ENCODE measurements around the gene MAST4.
A peak's percentile ranks its signal among the peaks of the same experiment; 100 is the strongest.
"Not testable (repeated sequence)": the region's sequence is repeated elsewhere in the genome, so short reads cannot be mapped to it uniquely, and the experiment has no call there.

The MAST4 gene

DNA sequence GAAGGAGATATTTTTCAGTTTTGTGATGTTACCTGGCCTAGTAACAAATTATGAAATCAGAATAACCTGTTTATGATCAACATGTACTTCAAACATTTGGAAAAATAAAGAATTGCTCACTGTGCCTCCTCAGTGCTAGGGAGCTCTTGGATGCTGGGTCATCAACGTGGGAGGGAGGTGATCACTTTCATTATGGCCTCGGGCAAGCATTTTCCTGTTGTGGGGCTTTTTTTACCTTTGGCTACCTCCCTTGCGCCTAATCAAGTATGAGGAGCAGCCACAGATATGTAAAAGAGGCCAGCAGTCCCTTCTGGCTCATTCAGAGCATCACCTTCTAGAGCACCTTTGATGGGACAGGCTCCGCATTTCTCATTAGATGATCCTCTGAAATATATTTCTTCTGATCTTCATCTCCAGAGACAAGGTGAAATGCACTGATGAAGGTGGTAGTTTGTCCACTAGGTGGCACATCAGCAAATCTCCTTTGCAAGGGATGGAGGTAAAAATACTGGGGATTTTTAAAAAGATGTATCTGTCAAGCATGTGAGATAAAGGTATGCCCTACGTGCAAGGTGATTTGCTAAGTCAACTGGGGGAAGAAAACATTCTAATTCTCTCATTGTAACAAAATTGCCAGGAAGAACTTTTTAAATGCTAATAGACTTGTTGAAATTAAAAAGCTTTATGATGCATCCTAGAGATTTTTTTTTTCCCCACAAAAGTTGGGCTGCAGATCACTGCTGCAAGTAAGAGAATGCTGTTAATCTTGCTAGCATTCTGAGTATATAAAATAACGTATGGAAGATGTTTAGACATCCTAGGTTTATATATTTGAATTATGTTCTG, 218.2 kb downstream of the MAST4 start:
- DNase-seq: peak; percentile 7

DNA sequence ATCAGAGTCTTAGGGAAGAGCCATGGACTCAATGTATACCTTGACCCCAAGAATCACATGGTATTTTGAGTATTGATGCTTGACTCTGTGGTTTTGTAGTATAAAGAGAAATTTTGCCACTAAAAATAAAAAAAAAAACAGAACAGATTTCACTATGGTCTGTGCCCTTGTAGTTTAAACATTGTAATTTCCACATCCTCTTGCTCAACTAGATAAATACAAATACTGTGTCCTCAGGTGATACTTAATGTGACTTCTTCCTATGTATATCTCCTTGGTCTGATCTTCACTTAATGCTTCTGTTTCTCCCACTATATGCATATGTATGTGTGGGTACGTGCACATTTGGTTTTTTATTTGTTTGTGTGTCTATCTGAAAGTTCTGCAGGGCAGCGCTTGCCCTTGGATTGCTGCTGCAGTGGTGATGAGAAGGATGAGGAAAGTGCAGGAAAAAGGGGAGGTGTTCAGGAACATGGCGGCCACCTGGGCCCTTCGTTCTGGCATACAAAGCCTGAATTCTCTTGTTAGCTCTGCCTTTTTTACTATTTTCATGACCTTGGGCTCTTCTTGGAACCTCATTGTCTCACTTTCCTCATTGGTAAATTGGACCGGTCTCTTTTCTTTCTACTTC, 222.2 kb downstream of the MAST4 start:
- no peak for DNase-seq

DNA sequence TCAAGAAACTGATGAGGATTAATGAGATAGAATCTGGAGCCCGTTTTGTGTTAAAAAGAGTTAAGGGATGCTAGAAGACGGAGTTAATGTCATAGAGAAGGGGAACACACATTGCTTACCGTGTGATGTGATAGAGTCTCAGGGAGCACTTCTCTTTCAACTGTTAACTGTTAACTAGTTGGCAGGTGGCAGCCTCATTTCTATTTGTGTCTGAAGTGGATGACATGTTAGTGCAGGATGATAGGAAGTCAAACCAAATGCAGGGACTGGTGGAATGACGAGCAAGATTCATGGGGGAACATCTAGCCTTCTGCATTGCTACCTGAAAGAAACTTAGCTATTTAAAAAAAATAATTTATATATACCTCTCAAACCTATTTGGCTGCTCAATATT, 222.7 kb downstream of the MAST4 start:
- DNase-seq: no peak

DNA sequence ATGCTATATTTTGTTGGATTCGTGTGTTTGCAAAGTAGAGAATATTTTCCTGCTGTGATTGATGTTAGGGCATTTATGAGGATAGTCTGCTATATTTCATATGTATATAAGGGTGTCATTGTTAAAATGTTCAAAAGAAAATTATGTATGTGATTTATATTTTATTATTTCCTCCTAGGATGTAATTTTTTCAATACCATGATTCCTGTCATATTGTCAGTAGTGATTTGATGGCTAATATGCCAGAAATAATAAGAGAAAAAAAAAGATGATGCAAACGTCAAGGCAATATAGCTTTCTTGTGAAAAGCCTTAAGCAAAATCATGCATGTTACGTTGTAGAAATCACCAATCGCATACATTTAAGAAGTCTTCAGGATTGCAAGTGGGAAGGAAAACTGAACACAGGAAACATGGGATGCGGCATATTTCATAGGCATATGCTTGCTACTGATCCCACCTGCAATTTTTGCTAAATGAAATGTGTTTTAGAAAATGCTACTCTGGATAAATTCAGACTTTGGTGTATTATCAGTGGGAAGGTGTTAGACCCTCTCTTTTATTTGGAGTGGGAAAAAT, 224.5 kb downstream of the MAST4 start:
- no peak for DNase-seq

DNA sequence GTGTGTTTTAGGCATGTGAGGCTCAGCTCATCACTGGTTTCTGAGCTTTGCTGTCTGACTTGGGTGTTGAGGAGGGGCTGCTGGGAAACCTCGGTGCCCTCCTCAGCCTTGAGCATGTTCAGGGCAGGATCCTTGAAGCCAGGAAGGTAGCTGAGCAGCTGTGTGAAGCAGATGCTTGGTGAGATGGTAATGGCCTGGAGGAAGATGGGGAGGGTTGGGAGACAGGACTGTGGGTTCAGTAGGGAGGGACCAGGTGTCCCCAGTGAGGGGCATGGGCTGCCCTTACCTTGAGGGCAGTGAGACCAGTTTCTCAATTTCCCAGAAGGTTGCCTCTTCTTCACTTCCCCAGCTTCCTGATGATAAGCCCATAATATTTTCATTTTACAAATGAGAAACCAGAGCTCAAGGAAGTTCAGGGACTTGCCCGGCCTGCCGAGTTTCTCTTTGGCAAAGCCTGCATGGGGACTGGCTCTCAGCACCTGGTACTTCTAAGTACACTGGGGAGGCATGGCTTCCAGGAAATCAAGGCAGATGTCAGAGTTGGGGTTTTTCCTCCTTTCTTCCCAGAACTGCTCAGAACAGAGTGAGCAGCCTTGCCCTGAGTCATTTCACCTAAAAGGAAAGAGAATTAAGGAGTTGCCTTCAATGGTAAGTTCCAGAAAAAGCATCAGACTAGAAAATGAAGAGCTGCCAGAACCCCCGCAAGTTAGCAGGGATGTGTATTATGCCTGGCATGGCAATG, 225.7 kb downstream of the MAST4 start:
- DNase-seq: no peak

DNA sequence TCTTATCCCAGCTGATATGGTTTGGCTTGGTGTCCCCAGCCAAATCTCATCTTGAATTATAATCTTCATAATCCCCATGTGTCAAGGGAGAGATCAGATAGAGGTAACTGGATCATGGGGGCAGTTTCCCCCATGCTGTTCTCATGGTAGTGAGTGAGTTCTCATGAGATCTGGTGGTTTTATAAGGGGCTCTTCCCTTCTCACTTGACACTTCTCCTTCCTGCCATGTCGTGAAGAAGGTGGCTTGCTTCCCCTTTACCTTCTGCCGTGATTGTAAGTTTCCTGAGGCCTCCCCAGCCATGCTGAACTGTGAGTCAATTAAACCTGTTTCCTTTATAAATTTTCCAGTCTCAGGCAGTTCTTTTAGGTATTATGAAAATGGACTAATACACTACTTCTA, 226.7 kb downstream of the MAST4 start:
- not testable (repeated sequence) for DNase-seq

DNA sequence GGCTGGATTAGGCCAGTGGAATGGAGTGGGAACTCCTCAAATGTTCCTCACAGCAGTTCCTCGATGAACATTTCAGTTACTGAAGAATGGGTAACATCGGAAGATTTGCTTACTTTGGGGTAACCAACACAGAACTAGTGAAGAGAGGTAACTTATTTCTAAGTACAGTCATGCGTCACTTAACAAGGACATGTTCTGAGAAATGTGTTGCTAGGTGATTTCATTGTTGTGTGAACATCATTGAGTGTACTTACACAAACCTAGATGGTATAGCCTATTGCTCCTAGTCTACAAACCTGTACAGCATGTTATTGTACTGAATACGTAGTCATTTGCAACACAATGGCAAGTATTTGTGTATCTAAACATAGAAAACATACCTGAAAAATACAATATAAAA, 228.3 kb downstream of the MAST4 start:
- no peak for DNase-seq

DNA sequence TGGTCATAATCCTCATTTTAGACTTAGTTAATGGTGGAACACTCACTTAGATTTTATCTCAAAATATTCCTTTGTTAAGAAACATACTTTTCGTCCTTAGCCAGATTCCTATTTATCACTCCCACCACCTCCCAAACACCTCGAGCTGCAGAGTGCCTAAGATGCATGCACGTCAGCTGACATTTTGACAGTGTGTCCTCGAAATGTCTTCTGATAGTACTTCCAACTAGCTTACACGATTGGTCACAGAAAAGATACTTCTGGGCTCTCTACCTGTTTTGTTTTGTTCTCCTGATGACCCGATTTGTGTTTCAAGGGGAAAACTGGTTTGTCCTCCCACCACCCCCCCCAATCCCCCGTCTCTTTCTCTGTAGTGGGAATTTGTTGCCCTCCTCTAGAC, 230.1 kb downstream of the MAST4 start:
- no peak for DNase-seq

DNA sequence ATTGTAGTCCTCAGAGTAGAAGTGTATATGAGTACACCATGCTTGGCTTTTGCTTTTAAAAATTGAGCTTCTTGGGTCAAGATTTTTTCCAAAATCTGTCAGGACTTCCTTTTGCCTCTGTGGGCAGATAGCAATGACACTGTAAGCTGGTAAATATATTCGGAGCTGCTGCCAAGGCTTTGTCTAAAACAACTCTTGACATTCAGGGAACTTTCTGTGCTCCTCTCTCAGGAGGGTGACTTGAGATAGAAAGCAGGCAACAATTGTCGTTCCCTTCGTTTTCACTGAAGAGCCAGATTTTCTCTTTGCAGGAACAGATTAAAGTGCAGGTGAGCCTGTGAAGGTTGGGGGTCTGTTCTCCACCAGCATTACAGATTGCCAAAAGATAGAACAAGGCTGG, 230.5 kb downstream of the MAST4 start:
- no peak for DNase-seq

DNA sequence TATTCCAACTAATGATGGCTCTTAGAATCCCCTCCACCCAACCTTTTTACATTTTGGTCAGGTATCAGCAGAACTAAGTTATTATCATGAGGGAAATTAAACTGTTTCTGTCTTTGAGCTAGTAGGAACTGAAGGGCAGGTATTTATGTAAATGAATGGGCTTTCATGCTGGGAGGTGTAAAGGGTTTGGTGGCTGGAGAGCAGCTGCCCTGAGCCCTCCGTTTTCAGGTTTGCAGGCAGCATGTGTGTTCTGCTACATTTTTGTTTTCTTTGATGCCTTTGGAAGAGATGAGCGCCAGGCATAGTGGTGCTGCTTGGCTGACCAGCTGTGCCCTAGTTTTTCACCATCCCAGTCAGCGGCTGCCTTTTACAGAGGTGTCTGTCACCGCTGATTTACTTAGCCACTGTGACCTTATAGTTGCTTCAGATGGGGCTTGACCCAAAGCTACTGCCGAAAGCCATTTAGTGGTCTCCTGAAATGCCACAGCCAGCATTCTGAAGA, 231.9 kb downstream of the MAST4 start:
- no peak for DNase-seq

DNA sequence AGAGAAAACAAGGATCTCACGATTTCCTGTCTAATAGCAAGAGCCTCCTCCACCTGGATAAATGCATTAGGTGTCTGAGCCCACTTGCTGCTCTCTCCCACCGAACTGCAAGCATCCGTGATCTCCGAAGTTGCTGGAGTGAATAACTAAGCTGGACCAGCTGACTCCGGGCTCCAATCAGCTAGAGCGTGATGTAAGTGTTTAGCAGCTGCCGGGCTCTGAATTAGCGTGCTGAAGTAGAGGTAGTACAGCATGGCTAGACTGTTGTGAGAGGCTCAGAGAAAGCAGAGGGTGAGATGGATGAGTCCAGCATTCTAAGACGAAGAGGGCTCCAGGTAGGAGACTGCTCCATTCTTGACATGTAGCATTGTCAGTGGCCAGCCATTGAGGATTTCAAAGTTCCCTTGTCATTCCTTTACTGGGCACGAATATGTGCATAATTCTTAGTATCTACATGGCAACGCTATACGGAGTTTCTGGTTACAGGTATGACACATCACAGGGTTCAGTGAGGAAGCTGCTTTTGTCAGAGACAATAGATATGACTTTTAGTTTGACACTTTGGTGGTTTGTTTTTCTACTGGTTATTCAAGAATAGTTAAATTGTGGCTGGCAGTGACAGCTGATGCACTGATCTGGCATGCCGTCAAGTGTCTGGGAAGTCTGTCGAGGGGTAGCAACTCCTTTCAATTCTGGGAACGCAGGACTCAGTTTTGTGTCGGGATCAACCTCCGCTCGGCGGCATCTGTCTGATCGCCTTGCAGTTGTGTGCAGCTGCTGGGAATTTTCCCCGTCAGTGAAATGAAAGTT, 232.6 kb downstream of the MAST4 start:
- DNase-seq: peak; percentile 64

DNA sequence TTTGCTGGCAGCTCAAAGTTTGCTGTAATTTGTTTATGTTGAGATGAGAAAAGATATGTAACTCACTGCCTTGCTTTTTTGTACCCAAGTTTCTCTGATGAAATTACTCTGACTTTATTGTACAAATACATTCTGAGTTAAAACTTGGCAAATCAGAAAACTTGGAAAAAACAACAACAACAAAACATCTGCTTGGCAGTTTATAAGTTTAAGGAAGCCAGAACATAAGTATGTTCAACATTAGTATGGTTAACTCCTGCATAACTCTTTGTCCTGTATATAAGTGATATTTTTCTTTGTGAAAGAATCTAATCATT, 233.1 kb downstream of the MAST4 start:
- no peak for DNase-seq

DNA sequence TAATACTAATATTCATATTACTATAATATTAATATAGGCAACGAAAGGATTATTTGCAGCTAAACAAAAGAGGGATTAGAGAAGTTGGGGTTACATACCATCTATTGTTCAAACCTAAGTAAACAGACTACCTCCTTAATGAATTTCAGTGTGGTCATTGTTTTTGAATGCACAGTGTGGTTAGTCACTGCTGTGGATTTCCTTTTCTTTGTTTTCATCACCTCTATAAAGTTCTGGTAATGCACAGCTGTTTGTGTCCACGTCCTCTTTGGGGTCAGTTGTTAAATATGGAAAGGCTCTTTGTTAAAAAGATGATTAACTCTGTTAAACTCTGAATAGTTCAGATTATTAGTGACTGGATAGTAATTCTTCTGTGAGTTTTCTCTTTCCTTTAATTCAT, 233.6 kb downstream of the MAST4 start:
- no peak for DNase-seq

DNA sequence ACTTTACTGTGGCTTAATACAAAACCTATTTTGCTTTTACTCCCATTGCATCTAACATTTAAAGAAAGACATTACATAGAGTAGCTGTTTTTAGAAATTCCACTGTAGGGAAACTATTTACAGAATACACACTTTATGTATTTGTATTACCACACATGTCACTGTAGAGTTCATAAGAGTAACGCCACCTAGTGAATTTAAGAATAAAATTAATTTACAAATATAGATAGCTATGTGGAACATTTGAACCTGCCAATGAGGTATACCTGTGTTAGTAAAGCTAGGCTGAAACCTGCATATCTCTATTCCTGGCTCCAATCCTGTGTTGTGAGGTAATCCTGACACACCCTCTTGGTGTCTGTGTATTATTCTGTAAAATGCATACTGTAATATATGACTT, 234.4 kb downstream of the MAST4 start:
- DNase-seq: no peak

DNA sequence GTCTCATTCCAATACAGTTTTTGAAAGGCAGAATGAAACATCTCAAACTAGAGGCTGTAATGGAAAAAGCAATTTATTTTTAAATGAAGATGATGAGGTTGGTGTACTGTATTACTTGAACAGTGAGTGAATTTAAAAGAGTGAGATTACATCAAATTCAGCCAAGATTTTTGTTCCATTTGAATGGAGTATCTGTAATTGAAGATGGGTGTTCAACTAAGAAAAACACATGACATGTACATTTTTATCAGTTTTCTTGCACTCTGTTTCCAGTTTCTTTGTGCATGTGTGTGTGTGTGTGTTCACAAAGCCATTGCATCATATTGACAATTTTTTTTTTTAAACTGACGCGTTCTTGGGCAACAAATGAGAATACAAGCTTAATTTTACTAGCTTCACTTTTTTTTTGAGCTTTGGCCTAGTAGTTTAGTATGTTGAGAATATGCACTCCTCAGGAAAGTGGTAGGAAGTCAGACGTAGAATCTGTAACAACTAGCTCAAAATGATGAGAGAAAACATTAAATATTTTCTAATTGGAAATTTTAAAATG, 243.5 kb downstream of the MAST4 start:
- DNase-seq: no peak

DNA sequence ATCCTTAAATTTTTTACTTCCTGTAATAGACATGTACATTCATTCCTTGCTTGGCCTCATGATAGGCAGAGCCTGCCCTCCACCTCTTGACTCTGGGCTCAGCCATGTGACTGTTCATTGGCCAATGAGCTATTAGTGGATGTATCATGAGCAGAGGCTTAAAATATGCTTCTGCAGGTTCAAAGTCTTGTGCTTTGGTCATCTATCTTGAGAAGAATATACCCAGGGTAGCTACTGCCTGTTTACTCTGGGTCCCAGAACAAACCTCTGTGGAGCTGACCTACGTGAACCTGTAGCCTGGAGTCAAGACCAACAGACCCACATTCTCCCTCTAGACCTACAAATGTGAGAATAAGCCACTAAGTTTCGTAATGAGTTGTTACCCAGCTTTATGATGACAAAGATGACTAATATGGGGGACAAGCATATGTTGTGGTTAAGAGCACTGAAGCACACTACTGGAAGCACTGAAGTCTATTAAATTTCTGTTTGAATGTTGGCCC, 244.4 kb downstream of the MAST4 start:
- no peak for DNase-seq

DNA sequence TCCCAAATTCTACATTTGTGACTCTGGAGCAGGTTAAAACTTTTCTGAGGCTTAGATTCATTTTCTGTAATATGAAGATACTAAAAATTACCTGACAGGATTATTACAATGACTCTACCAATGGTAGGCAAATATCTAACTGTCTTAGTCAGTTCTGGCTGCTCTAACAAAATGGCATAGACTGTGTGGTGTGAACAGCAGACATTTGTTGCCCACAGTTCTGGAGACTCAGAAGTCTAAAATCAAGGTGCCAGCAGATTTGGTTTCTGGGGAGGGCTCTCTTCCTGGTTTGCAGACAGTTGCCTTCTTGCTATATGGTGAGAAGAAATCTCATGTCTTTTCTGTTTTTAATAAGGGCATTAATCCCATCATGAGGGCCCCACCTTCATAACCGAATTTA, 245.1 kb downstream of the MAST4 start:
- DNase-seq: no peak

DNA sequence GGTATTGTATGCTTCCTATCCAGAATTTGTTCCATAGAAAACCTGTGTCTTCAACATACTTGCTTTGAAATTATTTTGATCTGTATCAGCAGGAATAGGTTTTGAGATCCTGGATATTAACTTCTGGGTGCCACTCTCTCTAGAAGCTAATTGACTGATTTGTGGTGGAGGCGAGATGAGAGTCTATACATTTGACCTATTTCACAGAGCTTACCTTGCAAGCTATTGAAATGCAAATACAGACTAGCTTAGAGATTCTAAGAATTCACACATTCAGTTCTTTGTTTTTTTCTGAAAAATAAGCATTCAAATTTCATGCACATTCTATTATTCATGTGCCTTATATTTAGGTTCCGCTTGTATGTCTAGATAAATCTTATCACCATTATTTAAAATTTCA, 246.3 kb downstream of the MAST4 start:
- no peak for DNase-seq

DNA sequence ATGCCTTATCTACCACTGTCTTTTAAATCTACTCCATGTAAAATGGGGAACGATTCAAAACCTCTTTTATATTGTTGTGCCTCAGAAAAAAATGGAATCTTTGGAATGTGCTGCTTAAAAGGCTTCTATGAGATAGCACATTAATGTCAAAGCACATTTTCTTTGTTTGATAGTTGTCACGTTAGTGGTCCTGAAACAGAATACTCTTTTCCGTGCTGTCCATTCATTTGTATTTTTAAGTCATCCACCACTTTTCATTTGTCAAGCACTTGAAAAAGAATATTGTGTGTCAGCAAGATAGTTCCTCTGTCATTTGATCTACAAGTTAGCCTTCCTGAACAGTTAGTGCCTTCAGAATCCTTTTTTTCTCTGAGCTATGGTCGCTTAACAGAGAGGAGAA, 246.9 kb downstream of the MAST4 start:
- DNase-seq: no peak

DNA sequence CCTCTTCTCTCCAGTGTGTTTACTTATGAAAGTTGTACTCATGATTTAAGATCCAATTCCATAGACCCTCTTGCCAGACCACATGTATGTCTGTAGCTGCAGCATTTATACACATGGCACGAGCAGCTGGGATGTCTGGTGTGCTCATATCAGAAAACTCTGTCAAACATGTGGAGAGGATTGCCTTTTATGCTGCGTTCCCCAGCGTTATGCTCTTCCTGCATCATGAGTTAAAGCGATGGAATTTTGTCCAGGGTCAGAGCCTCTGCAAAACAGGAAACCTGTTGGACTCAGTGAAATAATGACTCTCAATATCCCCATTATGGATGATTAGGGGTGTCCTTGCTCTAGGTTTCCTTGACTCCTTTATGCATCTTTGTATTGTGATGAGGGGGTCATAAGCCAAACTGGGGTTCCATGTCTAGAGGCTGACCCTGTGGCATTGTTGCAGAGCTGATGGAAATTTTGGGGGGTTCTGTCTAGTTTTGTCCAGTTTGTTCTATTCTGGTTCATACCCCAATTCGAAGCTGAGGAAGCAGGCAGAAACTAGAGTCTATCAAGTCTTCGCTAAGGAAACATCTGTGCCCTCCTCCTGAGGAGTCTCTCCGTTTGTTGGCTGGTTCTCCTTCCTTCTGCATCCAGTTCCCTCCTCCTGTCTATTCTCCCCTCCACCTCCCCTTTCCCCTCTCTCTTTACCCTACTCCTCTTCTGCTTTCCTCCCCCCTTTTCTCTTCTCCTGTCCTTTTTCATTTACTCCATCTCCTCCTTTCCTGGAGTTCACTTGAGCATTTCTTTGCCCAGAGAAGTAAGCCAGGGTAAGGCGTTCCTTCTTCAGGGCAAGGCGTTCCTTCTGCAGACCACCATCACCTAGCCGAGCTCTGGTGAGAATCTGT, 252.8 kb downstream of the MAST4 start:
- DNase-seq: no peak

DNA sequence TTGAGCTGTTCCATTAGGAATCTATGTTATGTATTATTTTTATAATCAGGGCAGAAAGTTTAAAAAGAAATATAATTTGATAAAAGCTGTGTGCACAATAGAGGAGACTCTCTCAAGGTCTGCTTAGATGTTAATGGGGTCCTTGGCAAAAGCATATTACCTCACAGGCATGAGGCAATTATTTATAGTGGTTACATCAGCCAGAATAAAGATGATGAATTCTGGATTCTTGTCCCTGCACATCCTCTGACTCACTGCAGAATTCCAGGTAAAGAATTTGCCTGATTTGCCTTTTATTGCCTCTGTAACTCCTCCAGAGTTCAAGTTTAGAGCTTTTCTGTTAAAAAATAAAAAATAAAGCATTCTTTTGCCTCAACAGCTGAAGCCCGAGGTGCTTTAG, 253.6 kb downstream of the MAST4 start:
- DNase-seq: no peak

Data from NCI-H774 (cell line).